Sciatic nerve (tissue), 2 donors: ENCODE results near the gene KRTAP10-8. TPM values are rescaled to one million over a fixed set of nuclear protein-coding genes. Genes with fewer than 3 reads are reported as not detected.
"Not testable (repeated sequence)": the region's sequence is repeated elsewhere in the genome, so short reads cannot be mapped to it uniquely, and the experiment has no call there.

Source experiments
- ATAC-seq: fragments of 200-7000 bp; cut with Tn5 transposase; one replicate; pipeline ENCODE4 v1.9.1; 2020; ENCODE audit warnings: mild to moderate bottlenecking, moderate library complexity
- DNase-seq: peaks from one replicate; pipeline ENCODE4 v3.0.0-alpha.2; 2020; ENCODE audit warnings: low spot score
- intact Hi-C: fragments of 100-400 bp; cut with DNase I; formaldehyde crosslinking; loops from one replicate; pipeline ENCODE4 v1.14.2; 2022
- total RNA-seq: library from RNA; stranded (reverse); fragmentation: NEBNext Ultra II Directional; extraction: Animal tissue kit (Norgen Biotek cat#: 25700); gene quantifications from one replicate; pipeline ENCODE4 v1.2.1, GENCODE V29; 2021
- donor health status: DM: no; HTN: no; CAD: no.
- donor health status: DM: no; HTN: no; CAD: no.

Gene KRTAP10-8
- total RNA-seq, 1 donor from 2014 or later: not detected

DNA sequence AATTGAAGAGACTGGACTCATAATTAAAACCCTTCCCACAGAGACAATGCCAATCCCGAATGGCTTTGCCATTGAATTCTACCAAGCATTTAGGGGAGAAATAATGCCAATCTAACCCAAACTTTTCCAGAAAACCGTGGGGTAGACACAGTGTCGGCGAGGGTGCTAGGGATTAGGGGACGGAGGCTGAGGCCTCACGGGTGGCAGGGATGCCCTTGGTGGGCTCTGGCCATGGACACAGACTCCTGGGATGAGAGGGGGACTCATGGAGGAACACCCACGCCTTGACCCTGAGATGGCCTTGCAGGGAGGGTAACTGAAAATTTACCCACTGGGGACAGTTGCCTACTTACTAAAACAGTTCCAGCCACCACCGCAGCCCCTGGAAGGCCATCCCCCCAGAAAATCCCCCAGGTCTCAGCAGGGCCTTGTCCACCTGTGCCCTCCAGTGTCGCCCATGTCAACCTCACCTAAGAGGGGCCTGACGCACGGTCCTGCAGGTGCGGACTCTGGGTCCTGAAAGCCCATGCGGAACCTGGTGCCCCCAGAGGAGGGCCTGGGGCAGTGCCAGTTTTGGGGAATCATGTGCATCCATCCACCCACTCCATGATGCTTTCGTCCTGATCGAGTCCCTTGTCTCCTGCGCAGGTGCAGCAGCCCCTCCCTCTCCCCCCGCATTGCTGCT lies 33.4 kb upstream of the KRTAP10-8 start:
- intact Hi-C loops: no loop called here
- no peak for DNase-seq
- no peak for ATAC-seq

DNA sequence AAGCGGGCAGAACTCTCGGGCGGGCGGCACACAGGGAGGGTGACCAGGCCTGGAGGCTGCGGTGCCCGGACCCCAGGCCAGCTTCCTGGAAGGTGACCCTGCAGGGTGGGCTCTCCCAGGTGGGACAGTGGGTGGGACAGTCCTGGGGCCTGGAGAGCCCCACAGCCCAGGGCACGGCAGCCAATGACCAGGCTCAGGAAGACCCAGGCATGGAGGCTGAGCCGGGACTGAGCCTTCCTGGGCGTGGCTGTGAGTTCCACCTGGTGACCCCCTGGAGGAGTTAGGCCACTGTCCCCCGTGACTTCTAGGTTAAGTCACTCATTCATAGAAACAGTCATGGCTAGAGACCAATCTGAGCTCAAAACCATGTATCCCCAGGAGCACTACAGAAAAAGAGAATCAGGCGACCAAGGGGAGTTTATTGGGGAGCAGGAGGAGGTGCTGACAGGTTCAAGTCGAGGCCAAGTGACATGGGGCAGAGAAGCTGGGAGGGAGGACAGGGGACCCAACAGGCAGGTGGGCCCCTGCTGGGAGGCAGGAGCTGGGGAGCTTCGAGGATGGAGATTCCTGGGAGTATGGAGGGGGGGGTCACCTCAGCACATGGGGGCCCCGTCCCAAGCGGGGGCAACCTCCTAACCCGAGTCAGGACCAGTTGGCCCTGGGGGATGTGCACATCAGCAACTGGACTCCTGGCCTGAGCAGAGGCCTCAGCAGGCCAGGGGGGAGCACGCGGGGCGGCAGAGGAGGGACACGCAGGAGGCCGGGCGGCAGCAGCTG lies 32.6 kb upstream of the KRTAP10-8 start:
- DNase-seq (no peak), ATAC-seq (no peak)
- intact Hi-C loops: no loop called here

DNA sequence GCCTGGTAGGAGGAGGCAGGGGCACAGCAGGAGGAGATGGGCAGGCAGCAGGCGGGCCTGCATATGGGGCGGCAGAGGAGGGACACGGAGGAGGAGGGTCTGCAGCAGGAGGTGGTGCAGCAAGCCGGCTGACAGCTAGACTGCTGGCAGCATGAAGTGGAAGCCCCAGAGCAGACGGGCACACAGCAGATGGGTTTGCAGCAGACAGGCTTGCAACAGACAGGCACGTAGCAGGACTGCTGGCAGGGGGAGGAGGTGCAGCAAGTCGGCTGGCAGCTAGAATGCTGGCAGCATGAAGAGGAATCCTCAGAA lies 32.1 kb upstream of the KRTAP10-8 start:
- ATAC-seq: no peak
- no peak for DNase-seq
- intact Hi-C loops: no loop called here

DNA sequence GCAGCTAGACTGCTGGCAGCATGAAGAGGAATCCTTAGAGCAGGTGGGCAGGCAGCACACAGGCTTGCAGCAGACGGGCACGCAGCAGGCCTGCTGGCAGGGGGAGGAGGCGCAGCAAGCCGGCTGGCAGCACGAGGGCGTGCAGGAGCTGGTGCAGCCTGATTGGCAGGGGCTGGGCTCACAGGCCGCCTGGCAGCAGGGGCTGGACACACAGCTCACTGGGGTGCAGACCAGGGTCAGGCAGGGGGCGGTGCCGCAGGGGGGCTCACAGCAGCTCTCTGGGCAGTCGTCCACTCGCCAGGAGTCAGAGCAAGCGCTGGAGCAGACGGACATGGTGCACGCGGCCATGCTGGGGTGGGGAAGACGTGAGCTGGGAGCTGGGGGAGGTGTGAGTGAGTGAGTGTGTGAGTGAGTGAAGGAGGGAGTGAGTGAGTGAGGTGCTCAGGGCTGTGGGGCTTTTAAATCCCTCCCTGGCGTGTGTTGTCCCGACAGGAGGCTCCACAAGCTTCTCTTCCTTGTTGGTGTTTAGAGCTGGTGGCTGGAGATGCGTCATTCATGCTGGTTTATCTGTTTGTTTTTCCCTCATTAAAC lies 31.6 kb upstream of the KRTAP10-8 start, which contains the start of gene KRTAP10-5:
KRTAP10-5 (minus strand) TSS at position 374 of the 591 bp plus-strand sequence; CDS start at position 348, 26 bp downstream.
- intact Hi-C loops, ATAC-seq, DNase-seq: not testable (repeated sequence)

DNA sequence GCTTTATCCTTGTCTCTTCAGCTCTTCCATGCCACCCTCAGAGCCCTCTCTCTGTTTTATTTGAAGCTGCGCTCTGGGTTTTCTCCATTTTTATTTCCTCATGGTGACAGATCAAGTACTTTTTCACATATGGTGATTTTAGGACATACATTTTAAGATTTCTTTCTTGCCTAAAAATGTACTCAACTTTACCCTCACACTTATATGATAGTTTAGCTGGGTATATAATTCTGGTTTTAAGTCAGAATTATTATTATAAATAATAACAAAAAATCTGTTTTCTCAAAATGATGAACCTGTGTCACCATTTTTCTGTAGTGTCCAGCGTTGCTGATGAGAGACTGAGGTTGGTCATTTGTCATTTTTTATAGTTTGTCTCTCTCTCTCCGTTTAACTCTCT lies 30.7 kb upstream of the KRTAP10-8 start:
- DNase-seq: no peak
- intact Hi-C loops: no loop called here
- no peak for ATAC-seq

DNA sequence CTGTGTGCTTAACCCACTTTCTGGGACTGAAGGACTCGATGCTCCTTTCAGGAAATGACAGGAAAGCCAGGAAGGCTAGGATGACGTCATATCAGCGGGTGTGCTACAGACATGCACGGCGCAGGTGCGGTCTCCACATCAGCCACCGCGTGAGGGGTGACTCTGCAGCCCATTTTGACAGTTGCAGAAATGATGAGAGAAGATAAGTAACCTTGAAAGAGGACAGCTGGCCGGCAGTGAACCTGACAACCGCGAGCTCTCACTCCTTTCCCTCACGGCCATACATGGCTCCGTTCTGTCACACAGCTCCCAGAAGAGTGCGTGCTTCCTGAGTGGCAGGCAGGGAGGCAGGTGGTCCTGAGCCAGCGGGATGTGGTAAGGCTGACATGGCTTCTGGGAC lies 29.8 kb upstream of the KRTAP10-8 start:
- DNase-seq (no peak), ATAC-seq (no peak)
- intact Hi-C loops: no loop called here

DNA sequence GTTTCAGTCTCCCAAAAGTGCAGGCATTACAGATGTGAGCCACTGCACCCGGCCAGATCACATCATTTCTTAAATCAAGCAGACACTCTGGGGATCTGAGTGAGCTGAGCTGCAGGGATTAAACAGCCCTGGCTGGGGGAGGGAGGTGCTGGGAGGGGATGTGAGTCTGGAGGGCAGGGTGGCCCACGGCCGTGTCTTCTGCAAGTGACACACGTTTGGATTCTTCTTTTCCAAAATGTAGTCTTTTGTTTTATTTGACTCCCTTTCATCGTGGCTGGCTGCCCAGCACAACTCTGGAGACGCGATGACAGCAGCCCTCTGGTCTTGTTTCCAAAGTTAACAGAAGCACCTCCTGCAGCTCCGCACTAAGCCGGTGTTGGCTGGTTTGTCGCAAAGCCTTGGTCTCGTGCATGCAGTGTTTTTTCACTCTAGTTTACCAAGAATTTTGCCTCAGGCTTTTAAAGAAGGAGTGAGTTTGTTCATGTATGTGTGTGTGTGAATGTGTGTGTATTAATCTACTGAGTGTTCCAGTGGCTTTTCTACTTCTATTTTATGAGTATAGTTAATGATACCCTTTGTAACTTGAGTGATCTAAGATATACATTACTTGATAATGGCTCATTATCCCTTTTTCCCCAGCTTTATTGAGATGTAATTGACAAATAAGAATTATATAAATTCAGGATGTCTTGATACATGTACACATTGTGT lies 28.6 kb upstream of the KRTAP10-8 start:
- intact Hi-C loops: no loop called here
- ATAC-seq (no peak), DNase-seq (no peak)

DNA sequence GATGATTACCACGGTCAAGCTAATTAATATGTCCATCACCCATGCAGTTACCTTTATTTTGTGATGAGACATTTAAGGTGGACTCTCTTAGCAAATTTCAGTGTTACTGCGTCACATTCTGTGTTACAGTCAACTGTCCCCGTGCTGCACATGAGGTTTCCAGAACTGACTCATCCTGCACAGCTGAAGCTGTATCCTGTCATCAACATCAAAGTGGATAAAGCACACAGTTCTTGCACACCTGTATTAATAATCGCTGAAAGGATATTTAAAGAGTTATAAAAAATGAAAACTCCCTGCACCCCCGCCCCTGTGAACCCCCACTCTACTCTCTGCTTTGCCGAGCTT lies 28.1 kb upstream of the KRTAP10-8 start:
- no peak for DNase-seq
- intact Hi-C loops: no loop called here
- ATAC-seq: no peak

DNA sequence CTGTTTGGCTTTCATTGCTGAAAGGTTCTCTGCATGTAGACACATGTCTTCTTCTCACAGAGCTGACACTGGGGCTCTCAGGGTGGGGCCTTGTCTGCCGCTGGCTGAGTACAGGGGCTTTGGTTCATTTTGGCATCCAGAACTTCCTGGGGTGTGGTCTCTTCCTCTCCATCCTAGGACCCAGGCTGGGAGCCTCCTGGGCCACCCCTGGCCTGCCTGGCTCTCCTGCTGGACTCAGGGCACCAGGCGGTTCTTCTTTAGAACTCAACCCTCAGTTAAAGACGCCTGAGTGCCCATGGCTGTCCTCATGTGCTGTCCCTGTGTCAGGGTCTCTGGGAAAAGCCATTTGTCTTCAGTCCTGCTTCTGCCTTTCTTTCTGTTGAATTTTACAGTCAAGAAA lies 26.0 kb upstream of the KRTAP10-8 start:
- DNase-seq: no peak

DNA sequence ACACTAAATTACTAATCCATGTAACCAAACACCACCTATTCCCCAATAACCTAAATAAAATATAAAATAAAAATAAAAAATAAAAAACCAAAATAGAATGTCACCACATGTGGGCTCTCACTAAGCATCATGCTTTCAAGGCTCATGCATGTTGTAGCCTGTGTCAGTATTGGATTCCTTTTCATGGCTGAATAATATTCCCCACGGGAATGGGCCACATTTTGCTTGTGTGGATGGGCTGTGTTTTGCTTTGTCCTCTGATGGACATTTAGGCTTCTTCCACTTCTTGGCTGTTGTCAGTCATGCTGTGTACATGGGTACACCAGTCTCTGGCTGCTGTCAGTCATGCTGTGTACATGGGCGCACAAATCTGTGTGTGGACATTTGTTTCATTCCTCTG lies 22.8 kb upstream of the KRTAP10-8 start:
- no peak for ATAC-seq
- DNase-seq: no peak
- intact Hi-C loops: no loop called here

More for the DNA sequence above, 26.0 kb upstream of the KRTAP10-8 start:
- no peak for ATAC-seq
- intact Hi-C loops: no loop called here

DNA sequence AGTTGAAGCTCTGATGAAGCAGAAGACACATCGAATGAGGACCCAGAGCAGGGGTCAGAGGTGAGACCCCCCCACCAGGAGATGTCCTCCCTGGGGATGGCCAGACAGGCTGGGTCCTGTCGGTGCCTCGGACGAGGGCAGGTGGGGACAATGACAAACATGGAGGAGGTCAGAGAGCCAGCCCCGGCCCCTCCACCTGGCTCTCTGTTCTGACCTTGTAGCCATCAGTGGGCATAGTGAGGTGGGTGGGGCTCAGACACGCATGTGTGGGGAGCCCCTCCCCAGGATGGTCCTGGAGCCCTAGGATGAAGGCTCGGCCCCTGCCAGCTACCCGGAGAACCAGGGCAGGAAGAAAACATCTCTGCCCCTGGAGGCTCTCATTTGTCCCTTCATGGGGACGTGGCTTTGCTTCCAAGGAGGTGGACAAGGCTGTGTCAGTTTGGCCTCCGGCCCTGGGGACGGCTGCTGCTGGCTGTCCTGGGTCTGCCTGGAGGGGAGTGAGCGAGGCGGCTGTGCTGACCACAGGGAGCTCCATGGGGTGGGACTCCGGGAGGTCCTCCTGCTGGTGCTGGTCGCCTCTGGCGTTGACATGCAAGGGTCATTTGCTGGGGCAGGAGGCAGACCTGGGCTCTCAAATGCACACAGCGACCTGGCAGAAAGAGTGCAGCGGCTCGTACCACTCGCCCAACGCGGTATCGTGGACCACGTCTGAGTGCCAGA lies 22.1 kb upstream of the KRTAP10-8 start:
- ATAC-seq: no peak
- intact Hi-C loops: no loop called here
- DNase-seq: no peak

DNA sequence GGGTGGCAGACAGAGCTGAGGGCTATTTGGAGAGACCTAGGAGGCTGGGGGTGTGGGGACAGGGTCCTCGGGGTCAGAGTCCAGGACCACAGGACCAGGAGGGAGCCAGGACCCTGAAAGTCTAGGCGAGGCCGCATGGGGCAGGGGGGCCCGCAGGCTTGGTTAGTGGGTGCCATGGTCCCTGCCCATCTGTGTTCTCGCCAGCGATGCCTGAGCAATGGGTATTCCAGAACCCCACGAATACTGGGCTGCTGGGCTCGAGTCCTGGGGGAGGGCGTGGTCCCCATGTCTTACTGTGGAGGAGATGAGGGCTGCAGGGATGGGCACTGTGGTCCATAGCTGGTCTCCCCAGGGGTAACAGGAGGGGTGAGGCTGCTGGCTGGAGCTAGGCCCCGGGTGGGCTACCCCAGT lies 21.6 kb upstream of the KRTAP10-8 start:
- ATAC-seq (no peak), DNase-seq (no peak)
- intact Hi-C loops: no loop called here

DNA sequence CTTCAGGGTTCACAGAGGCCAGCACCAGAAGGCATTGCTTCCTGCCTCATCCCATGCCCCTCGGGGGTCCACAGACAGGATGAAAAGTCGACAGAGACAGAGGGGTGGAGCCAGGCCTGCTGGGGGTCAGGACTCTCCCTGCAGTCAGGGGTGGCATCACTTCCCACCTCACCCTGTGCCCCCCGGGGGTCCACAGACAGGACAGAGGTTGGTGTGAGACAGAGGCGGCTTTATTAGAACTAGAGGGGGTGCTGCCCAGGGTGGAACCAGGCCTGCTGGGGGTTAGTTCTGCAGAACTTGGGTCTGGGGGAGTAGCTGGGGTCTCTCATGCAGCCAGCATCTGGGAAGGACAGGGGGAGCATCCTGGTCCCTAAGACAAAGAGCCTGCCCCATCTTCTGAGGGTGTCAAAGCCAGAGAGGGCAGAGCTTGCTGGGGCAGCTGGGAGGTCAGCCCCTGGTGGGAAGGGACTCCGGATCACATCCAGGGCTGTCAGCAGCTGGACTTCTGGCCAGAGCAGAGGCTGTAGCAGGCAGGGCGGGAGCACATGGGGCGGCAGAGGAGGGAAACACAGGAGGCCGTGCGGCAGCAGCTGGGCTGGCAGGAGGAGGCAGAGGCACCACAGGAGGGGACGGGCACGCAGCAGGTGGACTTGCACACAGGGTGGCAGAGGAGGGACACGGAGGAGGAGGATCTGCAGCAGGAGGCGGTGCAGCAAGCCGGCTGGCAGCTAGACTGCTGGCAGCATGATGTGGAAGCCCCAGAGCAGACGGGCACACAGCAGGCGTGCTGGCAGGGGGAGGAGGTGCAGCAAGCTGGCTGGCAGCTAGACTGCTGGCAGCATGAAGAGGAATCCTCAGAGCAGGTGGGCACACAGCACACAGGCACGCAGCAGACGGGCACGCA lies 20.7 kb upstream of the KRTAP10-8 start:
- ATAC-seq, DNase-seq, intact Hi-C loops: not testable (repeated sequence)

DNA sequence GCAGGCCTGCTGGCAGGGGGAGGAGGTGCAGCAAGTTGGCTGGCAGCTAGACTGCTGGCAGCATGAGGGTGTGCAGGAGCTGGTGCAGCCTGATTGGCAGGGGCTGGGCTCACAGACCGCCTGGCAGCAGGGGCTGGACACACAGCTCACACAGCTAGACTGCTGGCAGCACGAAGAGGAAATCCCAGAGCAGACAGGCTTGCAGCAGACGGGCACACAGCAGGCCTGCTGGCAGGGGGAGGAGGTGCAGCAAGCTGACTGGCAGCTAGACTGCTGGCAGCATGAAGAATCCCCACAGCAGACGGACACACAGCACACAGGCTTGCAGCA lies 20.1 kb upstream of the KRTAP10-8 start:
- DNase-seq, ATAC-seq, intact Hi-C loops: not testable (repeated sequence)

DNA sequence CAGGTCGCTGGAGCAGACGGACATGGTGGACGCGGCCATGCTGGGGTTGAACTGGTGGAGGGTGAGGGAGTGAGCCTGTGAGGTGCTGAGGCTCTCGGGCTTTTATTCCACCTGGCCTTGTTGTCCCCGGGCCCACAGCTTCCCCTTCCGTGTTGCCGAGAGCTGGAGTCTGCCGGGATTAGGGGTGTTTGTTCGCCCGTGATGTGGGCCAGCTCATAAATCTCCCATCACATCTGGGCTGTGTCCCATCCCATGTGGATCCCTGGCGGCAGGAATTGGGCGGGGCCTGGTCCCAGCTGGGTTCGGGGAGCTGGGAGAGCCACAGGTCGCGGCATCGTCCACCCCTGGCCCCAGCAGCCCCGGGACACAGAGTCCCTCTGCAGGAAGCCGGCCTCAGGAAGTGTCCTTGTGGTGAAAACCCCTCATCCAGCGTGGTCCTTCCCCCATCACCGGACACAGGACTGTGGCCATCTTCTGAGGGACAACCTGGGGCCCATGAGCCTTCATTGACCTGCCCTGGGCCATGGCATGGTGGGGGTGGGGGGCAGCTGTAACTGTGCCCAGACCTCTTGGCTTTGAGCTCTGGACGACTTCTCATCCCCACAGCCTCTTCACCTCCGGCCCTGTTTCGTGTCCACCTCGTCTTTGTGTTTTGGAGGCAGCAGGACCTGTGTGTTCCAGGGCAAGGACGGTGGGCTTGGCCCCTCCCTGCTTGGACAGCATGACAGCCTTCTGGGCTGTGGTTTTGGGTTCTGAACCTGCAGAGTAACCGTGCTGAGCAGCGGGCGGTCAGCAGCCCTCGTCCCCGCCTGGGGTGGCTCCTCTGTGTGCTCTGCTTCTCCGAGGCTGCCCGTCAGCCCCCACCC lies 19.2 kb upstream of the KRTAP10-8 start, which contains the start of gene KRTAP10-6:
KRTAP10-6 (minus strand) TSS at position 60 of the 866 bp plus-strand sequence; CDS start at position 39, 21 bp downstream.
- intact Hi-C loops: no loop called here
- ATAC-seq (no peak), DNase-seq (no peak)

DNA sequence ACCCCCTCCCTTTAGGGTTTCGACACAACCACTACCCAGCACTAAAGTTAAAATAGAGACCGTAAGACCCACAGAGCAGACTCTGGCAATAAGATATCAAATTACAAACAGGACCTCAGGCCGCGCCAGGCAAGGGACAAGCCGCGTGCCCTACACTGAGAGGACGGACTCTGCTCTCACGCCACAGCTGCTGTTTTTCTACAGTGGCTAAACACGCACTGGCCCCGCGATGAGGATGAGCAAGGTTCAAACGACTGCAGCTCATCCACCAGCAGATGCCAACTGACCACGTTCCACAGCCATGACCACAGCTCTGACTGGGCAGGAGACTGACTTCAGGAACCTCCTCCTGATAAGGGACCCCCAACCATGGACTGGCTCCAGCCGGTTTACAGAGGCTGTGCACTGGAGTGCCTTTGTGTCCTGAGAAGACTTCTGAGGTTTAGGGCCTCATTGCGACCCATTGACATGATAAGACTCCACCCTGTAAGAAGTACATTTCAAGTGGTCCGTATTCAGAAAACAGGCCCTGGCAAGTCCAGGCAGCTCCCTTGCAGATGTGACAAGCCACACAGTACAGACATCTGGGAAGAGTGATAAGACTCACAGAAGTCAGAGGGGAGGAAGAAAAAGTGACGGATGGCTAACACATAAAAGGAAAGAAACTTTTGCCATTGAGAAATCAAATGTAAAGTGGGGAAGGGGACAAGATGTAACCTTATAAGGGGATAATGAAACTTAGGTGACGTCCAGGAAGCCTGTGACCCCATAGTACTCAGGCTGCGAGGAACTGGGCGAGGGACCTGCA lies 18.1 kb upstream of the KRTAP10-8 start:
- DNase-seq: no peak
- no peak for ATAC-seq
- intact Hi-C loops: no loop called here
